RCC 7860 (cell line): ENCODE results near the gene KCNH4.
"Not testable (repeated sequence)": the region's sequence is repeated elsewhere in the genome, so short reads cannot be mapped to it uniquely, and the experiment has no call there.

ENCODE experiments used
- DNase-seq: peaks from one replicate; pipeline ENCODE4 v3.0.0-alpha.2; 2015; ENCODE audit warnings: low spot score
- FAIRE-seq: peaks from 2 replicates; lab custom pipeline; 2012; peaks lifted over from hg19 to GRCh38; lab: Jason Lieb, UNC

KCNH4 gene

GRCh38 chr17:42180922-42181850, at the start of gene KCNH4:
KCNH4 (minus strand) TSS chr17:42181142; CDS start chr17:42180945, 197 bp downstream.
- FAIRE-seq (no peak), DNase-seq (peak; percentile 9)

- DNase-seq (no peak), FAIRE-seq (no peak)
Observed at GRCh38 chr17:42230225-42230624, 49.3 kb upstream of the KCNH4 start.

- no peak for DNase-seq
- FAIRE-seq = no peak
Observed at GRCh38 chr17:42227849-42228700, 47.1 kb upstream of the KCNH4 start.

- FAIRE-seq = no peak
- no peak for DNase-seq
Observed at GRCh38 chr17:42225646-42226045, 44.7 kb upstream of the KCNH4 start.

- DNase-seq (no peak), FAIRE-seq (no peak)
Observed at GRCh38 chr17:42224651-42225050, 43.7 kb upstream of the KCNH4 start.

GRCh38 chr17:42221886-42222745, 41.2 kb upstream of the KCNH4 start:
- peak; percentile 38 for DNase-seq
- FAIRE-seq = no peak

GRCh38 chr17:42219280-42219679, 38.3 kb upstream of the KCNH4 start:
- DNase-seq, FAIRE-seq: not testable (repeated sequence)

- FAIRE-seq (no peak), DNase-seq (no peak)
Observed at GRCh38 chr17:42214156-42214555, 33.2 kb upstream of the KCNH4 start.

GRCh38 chr17:42212382-42212781, 31.4 kb upstream of the KCNH4 start:
- DNase-seq = no peak
- no peak for FAIRE-seq

GRCh38 chr17:42211921-42212341, 31.0 kb upstream of the KCNH4 start:
- not testable (repeated sequence) for FAIRE-seq, DNase-seq

GRCh38 chr17:42210046-42210445, 29.1 kb upstream of the KCNH4 start:
- DNase-seq (no peak), FAIRE-seq (no peak)

- not testable (repeated sequence) for FAIRE-seq, DNase-seq
Observed at GRCh38 chr17:42206153-42206612, 25.2 kb upstream of the KCNH4 start.

- FAIRE-seq (no peak), DNase-seq (no peak)
Observed at GRCh38 chr17:42203354-42203753, 22.4 kb upstream of the KCNH4 start.

- DNase-seq (no peak), FAIRE-seq (no peak)
Observed at GRCh38 chr17:42202696-42203095, 21.8 kb upstream of the KCNH4 start.

- no peak for DNase-seq
- FAIRE-seq = no peak
Observed at GRCh38 chr17:42202159-42202558, 21.2 kb upstream of the KCNH4 start.

GRCh38 chr17:42201458-42201772, 20.5 kb upstream of the KCNH4 start:
- FAIRE-seq (no peak), DNase-seq (no peak)

- DNase-seq (no peak), FAIRE-seq (no peak)
Observed at GRCh38 chr17:42200706-42201457, 19.9 kb upstream of the KCNH4 start.

- FAIRE-seq (no peak), DNase-seq (no peak)
Observed at GRCh38 chr17:42199416-42200011, 18.6 kb upstream of the KCNH4 start.

GRCh38 chr17:42198897-42199296, 18.0 kb upstream of the KCNH4 start:
- DNase-seq = no peak
- no peak for FAIRE-seq
